HG03135 (cell line): ENCODE results near the gene GAS7.
"Not testable (repeated sequence)": the region's sequence is repeated elsewhere in the genome, so short reads cannot be mapped to it uniquely, and the experiment has no call there.

Experiments
- ATAC-seq: cut with Tn5 transposase; IDR thresholded peaks from one replicate; pipeline ENCODE4 v1.9.1; 2021; ENCODE audit warnings: mild to moderate bottlenecking, moderate library complexity; ENCODE audit not compliant: unreplicated experiment

GAS7 gene

DNA sequence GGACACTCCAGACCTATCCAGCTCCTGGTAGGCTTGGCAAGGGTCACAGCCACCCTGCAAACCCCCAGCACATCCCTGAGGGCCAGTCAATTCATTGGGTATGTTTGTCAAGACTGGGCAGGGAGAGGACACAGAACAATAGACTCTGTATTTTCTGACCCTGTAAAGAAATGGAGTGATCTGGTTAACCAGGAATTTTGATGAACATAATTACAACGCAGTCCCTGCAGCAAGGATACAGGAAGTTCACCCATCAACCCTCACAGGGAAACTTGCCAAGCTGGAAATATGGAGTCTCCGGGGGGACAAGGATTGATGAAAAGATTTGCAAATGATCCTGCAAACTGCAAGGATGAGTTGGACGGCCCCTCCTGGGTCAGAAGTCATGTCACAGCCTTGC is 167.3 kb downstream of the GAS7 start:
- no peak for ATAC-seq

DNA sequence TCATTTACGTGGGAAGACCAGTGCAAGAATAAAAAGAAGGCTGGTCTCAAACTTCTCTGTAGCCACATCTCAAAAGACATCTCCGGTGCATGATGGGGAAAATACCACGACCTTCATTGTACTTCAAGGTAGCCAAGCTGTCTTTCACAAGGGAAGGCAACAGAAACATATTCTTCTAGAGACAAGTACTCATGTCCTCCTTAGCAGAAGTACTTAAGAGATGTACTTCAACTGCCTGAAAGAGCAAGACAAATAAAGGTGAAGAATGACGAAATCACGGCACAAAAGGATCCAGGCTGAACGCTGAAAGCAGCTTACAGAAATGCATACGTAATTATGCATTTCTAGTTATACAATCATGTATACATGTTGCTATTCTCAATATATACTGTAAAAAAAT is 169.3 kb downstream of the GAS7 start:
- ATAC-seq: no peak

DNA sequence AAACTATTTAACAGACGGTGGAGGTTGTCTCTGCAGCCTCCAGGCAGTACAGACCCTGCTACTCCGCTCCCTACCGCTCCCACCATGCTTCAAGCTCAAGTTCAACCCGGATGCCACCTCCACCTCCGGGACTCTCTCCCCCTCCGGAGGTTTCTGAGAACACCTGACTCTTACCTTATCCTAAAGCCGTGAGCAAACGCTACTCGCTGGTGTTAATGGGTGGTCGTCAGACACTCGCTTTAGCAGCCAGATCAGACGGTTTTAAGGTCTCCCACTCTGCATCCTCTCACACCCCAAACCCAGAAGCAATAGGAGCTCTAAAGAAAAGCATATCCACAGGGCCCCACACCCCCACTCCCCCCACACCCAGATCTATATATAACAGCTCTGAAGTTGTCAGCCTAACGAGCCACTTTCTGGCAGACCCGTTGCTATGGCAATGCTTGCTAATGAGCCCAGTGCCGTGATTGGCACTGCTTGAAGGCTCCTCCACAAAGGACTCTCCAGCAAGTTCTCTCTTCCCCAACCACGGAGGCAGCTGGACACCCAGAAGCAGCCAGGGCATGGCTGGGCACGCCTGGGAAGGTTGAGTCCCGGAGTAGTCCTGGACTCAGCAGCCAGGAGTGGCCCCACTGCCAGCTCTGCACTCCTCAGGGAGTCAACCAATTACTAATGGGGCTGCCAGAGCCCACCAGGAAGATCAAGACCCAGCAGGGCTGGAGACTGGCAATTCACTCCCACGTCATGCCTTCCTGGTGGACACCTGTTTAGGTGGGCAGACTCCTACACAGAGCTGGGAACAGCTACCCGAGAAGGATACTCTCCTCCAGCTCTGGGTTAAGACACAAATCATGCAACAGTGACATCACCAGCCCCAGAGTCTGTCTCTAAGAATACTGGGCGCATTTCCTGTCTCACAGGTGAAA is 172.2 kb downstream of the GAS7 start:
- ATAC-seq: no peak

DNA sequence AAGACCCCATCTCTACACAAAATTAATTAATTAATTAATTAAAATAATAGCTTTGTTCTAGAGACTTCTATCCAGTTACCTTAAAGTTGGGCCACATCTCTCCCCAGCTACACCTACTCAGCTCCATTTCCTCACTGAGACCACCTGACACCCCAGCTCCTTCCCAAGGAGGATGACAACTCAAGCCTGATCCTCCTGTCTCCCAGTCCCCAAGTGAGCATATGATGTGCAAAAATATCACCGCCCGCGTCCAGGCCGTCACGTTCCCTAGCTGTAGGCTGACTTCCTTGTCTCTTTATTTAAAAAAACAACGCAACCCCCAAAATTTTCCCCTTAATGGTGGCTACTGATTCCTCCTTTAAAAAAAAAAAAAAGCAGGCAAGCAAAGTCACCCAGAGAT is 173.2 kb downstream of the GAS7 start:
- ATAC-seq: no peak

DNA sequence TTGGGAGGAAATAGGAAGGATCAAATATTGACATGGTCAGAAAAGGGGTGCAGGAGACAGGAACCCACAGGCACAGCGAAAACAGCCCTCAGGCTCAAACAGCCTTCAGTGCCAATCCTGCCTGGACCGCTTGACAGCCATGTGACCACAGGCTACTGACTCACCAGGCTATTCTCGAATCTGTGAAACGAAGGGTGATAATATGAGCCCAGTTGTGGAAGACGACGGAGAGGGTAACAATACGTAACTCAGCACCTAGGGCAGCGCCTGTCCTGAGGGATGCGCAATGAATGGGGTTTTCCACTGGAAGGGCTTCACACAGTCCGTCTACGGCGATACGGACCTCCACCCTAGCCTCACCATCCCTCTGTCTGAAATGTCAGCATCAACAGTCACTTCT is 176.0 kb downstream of the GAS7 start:
- ATAC-seq: no peak

DNA sequence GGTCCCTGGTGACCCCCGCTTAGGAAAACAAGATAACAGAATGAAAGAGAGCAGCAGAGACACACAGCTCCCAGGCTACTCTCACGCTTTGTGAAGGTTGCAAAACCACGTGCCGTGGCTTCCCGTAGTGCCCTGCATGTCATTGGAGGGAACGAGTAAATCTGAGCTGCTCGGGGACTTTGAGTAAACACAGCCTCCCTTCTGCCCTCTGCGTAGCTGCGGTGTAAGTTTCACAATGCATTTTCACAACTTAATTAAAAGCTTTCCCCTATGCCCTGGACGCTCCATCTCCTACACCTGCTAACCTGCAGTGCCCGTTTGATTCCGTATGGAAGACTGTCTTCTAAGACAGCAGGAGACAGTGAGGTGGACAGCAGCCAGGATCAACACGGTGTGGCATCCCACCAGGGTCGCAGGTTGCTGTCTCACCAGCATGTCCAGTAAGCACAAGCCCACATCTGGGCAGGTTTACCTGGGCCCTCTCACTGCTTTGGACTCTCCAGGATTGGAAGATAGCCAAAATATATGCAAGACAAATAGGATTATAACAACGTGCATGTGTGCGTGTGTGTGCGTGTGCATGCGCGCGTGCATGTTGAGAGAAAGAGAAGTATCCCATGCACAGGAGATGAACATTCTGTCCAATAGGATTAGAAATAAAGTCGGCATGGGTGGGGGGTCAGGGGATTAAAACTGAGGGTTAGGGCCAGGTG is 177.0 kb downstream of the GAS7 start:
- ATAC-seq: no peak

DNA sequence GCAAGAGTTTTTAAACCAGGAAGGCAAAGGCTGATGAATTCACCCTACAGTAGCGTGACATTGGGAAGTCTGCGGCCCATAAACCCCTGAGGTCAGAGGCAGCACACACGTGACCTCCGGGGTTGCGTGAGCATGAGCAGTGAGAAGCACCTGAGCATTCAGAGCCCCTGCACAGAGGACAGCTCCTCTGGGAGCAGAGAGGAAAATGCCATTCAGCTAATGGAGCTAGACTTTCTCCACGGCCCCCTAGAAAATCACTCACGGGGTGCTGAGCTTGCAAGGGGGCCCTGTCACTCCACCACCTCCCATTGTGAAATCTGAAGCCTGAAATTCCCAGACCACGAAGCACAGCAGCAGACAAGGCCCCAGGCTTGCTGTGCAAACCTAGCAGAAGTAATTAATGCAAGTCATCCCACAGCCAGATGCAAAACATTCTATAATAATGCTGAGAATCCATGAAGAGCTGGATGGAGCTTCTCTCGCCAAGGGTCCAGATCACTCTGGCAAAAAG is 178.4 kb downstream of the GAS7 start:
- ATAC-seq: no peak

DNA sequence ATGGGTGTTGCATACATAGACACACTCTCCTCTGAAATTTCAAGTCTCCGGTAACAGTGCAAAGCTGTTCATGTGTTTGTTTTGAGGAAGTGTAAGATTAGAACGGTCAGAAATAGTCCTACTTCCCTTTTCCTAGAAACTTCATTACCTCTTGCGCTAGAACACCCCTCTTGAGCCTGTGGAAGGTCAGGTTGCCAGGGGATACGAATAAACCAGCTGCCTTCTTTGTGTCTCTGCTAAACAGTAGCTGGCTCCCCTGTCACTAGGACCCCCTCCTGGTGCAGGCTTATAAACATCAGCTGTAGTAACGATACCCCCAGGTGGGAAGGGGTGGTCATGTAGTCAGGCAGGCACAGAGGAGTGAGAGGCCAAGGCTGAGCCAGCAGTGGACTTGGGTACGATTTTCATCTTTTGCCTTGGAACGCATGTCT is 179.9 kb downstream of the GAS7 start:
- peak; percentile 69 for ATAC-seq

DNA sequence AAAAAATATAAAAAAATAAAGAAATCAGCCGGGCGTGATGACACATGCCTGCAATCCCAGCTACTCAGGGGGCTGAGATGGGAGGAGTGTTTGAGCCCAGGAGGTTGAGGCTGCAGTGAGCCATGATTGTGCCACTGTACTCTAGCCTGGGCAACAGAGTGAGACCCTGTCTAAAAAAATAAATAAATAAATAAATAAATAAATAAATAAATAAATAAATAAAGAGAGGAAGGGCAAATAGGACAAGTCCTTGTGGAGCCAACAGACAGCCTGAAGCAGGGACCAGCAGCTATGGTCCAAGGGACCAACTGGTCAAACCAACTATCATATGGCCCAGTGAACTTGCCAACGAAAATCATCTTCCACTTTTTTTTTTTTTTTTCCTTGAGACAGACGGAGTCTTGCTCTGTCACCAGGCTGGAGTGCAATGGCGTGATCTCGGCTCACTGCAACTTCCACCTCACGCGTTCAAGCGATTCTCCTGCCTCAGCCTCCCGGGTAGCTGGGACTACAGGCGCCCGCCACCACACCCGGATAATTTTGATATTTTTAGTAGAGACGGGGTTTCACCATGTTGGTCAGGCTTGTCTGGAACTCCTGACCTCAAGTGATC is 181.3 kb downstream of the GAS7 start:
- ATAC-seq: not testable (repeated sequence)

DNA sequence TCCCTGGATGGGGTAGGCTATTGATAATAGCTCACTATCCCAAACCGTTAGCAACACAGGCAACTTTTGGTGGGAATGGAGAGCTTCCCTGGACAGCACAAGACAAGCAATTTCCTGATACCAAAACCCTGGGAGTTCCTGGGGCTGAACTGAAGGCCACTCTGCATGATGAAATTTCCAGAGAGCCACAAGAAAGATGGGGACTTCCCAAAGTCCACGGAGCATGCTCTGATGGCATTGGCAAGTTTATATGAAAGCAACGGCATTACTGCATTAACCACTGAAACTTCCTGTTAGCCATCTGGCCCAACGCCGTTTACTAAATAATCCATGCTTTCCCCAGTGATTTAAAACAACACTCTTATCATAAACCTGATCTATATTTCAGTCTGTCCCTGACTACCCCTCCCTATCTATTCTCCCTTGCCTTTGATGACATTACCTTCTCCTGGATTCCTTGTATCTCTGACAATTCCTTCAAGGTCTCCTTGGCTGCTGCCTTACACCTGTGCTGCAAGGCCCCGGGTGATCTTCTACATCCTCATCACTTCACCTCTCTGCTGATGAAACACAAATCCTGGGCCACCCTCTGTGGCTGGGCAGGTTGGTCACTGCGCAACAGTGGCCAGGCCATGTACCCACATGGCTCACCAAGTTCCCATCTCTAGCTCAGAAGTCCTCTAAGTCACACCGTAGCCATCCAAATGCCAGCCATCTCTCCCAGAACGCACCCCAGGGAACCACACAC is 184.9 kb downstream of the GAS7 start:
- peak; percentile 70 for ATAC-seq

DNA sequence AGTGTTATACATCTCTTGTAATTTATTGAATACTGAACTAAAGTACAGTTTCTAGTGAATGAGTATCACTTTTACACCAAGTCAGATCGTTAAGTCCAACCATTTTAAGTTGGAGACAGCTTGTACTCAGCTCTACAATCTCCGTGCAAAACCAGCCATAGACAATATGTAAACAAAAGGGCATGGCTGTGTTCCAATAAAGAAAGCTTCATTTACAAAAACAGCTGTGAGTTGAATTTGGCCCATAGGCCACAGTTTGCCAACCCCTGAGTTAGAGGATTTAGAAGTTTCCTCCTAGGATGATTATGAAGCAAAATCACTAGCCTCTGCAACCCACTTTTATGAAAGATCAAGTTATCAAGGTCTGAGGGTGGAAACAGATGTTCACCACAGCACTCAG is 187.7 kb downstream of the GAS7 start:
- ATAC-seq: no peak

DNA sequence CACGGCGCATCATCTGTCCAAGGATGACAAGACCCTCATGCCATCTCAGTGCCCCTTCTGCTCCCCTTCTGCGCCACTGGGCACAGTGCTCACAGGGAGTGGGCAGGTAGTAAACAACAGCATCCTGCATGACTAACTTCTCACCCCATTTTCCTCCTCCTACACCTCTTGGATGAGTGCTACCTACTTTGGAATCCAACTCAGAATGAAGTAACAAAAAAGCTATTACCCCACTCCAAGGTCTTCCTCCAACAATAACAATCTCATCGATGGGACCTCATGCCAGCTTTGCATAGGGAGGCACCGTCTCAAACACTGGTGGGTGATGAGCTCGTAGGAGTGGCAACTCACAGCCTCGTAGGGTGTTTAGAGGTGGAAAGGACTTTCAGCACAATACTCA is 194.7 kb downstream of the GAS7 start:
- no peak for ATAC-seq

DNA sequence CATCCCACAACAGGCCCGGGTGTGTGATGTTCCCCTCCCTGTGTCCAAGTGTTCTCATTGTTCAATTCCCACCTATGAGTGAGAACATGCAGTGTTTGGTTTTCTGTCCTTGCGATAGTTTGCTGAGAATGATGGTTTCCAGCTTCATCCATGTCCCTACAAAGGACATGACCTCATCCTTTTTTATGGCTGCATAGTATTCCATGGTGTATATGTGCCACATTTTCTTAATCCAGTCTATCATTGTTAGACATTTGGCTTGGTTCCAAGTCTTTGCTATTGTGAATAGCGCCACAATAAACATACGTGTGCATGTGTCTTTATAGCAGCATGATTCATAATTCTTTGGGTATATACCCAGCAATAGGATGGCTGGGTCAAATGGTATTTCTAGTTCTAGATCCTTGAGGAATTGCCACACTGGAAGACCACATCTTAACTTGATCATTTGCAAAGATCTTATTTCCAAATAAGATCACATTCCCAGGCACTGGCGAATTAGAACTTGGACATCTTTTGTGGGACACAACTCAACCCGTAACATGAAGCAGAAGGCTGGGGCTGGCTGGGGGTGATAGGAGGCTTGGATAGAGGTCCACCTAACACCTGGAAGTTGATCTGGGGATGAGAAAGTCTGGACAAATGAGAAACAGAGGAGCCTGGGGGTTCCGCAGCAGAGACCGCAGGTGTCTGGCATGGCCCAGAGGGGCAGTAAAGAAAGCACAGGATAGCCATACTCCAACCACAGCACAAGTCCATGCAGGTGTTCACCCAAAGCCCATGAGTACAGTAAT is 195.6 kb downstream of the GAS7 start:
- ATAC-seq: not testable (repeated sequence)

DNA sequence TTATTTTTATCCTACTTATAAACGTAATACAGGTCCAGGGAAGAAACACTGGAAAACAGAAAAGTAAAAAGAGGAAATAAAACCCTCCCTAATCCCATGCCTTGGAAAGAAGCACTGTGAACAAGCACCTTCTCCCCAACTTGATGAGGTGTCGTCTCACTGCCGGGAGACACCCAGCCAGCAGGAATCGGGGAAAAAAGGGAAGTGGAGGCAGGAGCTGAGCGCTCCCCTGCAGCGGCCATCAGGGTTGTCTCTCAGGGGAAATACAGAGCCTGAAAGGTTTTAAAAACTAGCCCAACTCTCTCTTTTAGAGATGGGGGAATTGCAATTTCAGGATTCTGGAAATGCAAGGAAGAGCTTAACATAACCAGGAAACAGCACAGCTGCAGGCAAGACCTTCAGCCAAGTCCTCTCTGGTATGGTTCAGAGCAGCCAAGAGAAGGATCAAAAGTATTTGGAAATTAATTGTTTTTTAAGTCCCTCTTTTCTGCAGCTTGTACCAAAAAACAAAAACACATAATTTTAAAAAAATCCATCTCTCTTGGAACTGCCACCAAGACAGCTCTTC is 197.0 kb downstream of the GAS7 start:
- no peak for ATAC-seq

DNA sequence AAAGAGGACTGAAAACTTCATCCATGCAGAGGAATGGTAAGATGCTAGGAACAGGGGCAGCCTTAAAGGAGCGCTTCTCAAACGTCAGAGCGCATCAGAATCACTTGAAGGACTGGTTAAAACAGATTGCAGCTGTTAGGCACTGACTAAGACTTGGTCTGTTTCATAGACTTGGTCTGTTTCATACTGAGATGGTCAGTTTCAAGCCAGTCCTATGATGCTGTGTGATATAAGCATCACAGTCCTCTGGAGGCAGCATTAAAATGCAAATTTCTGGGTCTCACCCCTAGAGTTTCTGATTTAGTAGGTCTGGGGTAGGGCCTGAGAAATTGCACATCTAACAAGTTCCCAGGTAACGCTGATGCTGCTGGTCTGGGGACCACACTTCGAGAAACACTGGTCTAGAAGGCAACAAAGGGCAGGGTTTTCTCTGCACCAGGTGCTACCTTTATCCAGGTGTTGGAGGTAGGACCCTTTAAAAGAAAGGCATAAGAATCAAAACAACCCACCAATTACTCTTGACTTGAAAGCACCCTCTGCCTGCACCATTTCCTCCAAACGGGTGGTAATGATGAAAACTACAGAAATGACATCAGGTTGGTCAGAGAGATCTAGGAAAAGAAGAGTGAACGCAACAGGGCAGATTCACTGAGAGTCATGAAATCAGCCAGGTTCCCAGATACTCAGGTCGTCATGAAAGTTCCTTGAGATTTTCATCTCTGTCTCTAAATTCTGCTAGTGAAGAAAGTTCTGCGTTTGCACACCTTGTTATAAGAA is 198.3 kb downstream of the GAS7 start:
- ATAC-seq: peak; percentile 81

DNA sequence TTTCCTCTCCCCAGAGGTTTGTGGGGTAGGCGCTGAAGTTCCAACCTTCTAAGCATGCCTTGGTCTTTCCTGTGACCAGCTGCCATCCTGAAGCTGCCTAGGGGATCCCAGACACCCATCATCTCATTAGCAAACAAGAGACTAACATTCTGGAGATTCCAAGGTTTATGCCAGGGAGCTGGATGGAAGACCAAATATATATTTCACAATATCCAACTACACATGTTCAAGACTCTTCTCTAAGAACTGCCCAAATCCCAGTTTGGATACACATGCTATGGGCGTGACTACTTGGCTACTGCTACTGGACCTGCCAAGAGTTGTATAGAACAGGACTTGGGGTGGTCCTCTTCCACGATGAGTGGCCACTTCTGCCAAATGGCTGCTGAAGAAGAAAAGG is 200.3 kb downstream of the GAS7 start:
- ATAC-seq: no peak

DNA sequence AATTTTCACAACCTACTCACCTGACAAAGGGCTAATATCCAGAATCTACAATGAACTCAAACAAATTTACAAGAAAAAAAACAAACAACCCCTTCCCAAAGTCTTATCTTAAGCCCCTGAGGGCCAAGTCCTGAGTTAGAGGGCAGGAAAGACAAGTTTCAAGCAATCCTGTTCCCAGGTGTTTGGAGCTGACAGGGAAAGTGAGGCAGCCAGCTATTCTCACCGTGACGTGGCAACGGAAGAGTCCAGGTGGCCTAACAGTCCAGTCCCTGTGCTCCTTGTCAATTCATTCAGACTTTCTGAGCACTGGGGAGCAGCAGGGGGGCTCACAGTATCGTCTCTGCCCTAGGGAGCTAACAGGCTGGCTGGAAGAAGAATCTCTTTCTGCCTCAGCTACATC is 203.6 kb downstream of the GAS7 start:
- no peak for ATAC-seq

DNA sequence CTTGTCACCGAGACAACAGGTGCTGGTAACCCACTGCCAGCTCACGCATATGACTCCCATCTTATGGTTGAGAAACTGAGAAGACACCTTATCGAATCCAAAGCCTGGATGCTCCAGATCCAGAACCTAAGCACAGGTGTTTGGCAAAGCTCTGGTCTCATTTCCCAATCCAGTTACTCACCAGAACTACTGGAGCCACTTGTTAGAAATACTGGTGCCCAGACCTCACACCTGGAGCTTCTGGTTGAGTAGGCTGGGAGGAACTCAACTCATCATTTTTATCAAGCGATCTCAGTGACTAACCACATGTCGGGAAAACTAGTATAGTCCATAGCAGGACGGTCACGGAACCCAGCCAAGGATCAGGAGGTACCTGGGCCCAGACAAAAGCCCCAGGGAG is 206.6 kb downstream of the GAS7 start:
- no peak for ATAC-seq

DNA sequence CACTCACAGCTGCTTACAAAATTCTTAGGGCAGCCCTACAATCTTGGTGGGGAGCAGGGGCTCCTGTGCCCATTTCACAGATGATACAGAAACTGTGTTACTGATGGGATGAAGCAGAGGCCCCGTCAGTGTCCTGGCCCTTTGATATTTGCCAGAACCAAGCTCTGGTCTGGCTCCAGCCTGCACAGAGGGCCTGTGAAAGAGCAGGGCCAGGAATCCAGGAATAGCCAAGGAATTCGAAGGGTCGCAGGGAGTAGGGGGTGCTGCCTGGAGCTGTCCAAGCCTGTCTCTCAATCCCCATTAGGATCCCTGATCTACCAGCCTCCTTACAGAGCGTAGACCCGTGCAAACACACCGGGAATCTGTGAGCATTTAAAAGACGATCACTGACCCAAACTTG is 207.1 kb downstream of the GAS7 start:
- ATAC-seq: no peak
